Fibroblast of peridontal ligament (primary cell): ENCODE data around the gene CDKN1C.

ENCODE experiments used
- DNase-seq: peaks from one replicate; pipeline ENCODE4 v3.0.0-alpha.2; 2010; ENCODE audit errors: extremely low read depth

The CDKN1C gene

DNA sequence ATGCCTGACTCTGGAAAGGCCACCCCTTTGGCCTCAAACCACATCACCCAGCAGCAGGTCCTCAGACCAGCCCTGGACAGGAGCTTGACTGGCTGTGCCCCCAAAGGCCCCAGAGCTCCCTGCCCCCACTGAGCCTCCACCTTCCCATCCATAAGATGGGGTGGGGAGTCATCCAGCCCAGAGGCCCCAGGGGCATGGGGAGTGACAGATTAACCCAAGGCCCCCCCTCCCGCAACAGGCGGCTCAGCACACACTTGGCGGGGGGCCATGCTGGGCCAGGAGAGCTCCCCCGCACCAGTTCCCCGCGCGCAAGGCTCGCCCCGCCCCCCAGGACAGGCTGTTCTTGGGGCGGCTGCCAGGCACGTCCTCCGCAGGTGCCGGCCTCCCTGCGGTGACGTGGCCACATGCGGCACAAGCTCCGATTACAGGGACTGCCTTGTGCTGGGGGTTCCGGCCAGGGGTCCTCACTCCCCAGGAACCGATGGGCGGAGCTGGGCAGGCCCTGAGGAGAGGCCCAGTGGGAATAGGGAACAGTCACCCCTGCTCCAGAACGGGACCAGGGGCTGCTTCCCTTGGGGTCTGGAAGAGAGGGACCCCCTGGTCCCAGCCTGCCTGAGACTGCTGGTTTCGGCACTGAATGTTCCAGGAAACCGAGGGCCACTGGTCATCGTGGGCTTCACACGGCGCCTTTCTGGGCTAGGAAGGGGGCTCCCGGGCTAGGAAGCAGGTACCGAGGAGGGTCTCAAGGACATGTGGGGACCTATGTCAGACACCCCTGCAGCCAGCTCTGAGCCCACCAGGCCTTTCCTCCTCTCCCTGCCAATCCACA, 5.1 kb upstream of the CDKN1C start:
- no peak for DNase-seq

DNA sequence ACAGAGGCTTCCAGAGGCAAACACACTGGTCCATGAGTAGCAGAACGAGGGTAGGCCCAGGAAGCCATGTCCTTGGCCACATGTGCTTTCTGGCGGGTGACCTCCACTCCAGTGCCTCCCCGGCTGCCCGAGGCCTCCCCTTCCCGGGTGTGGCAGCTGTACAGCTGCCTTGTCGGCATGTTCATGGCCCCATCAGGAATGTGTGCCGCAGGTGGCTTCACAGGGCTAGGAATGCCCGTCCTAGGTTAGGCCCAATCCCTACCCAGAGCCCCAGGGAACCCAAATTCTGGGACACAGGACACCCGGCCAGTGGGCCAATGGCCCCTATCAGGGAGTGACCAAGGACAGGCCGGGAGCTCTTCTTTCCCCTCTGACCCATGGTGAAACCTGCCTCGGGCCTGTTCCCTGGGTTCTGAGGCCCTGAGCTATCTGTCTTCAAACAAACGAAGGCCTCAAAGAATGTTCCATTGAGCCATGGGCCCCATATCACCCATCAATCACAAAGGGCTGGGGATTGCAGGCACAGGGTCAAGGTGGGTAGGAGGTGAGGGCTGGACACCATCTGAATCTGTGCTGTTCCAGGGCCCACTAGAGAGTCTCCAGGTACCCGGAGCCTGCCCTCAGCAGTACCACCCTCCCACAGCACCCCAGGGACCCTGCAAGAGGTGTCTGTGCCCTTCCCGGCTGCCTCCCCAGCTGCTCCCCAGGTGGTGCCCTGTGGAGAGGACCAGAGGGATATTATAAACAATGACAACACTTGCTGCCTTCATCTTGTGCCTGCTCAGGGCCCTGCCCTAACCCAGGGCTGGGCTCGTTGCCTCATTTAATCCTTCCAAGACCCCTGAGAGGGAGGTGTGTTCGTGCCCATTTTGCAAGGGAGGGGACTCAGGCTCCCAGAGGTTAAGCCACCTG, 4.0 kb upstream of the CDKN1C start:
- DNase-seq: no peak

- DNase-seq: peak; percentile 80
These were observed 2.8 kb upstream of the CDKN1C start for GRCh38 chr11:2888266-2888968.

- DNase-seq: no peak
These were observed 2.1 kb upstream of the CDKN1C start for GRCh38 chr11:2887515-2888195.

DNA sequence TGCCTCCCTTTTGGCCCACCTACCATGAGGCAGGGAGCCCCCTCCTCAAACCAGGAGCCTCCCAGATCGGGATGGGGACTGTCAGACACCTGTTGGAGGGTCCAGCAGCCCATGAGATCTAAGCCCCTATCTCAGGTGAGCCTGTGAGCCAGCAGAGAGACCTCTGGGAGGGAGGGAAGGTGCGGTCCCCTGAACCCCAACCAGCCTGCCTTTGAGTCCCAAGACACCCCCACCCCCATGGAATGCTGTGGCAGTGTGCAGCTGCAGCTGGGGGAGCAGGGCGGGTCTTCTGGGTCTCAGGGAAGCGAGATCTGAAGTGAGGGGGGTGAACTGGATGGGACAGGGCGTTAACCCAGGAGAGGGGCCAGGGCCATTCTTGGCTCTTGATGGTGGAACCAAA, 1.4 kb upstream of the CDKN1C start:
- DNase-seq: no peak

- no peak for DNase-seq
These were observed 768 bp upstream of the CDKN1C start for GRCh38 chr11:2886191-2886894.

DNA sequence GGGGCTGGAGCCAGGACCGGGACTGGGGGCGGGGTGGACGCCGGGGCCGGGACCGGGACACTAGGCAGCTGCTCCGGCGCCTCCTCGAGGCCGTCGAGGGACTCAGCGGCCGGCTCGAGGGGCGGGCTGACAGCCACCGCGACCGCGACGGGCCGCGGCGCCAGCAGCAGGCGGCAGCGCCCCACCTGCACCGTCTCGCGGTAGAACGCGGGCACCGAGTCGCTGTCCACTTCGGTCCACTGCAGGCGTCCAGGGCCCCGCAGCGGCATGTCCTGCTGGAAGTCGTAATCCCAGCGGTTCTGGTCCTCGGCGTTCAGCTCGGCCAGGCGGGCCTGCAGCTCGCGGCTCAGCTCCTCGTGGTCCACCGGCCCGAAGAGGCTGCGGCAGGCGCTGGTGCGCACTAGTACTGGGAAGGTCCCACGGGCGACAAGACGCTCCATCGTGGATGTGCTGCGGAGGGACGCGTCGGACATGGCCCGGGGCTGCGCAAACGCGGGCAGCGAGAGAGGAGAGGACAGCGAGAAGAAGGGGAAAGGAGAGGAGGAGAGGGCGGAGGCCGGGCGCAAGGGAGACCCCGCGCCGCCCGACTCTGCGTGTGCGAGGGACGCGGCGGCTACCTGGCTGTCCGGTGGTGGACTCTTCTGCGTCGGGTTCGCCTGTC, 428 bp downstream of the CDKN1C start:
- peak; percentile 24 for DNase-seq

- DNase-seq: no peak
These were observed 1.4 kb downstream of the CDKN1C start for GRCh38 chr11:2883979-2884815.

GRCh38 chr11:2883640-2883978, 2.0 kb downstream of the CDKN1C start:
- no peak for DNase-seq

DNA sequence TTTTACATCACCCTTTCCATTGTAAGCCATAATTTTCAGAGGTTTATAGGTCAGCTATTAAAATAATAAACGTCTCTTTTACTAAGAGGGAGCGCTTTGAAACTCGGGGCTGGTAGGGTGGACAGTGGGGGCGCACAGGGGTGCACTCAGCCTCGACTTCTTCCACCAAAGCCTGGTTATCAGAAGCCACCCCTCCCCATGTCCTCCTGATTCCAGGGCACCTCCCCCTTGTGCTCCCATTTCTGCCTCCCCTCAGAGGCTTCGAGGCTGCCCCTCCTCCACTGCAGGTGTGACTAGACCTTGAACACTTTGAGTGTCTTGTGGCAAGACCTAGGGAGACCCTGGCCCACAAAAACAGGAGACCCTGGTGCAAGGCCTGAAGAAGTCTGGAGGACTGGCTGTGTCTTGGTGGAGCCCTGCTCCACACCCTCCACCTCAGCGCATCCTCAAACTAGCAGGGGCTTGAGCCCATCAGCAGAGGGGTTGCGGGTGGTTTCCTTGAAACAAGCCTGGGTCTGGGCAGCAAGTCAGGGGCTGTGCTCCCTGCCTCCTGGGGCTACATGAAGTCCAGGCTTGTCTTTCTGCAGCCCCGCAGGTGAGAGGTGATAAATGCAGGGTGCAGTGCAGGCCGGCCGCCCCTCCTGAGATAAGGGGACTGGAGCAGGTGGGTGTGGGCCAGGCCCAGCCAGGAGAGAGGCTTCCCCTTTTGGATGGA, 3.0 kb downstream of the CDKN1C start:
- no peak for DNase-seq

DNA sequence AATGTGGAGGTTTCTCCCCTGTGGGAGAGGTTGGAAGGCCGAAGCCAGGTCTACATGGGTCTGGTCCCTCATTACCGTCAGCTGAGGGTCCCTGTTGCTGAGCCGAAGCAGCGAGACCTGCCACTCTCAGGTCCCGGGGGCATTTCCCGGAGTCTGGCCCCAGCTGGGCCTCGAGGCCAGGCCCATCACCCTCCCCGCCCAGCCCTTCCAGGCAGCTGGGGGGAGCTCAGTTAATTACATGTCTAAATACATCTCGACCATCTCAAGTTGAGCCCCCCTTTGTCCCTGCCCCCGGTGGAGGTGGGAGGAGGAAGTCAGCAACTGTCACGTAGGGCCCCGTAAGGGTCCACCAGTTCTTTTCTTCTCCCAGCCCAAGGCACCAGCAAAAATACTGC, 3.6 kb downstream of the CDKN1C start:
- DNase-seq: no peak

DNA sequence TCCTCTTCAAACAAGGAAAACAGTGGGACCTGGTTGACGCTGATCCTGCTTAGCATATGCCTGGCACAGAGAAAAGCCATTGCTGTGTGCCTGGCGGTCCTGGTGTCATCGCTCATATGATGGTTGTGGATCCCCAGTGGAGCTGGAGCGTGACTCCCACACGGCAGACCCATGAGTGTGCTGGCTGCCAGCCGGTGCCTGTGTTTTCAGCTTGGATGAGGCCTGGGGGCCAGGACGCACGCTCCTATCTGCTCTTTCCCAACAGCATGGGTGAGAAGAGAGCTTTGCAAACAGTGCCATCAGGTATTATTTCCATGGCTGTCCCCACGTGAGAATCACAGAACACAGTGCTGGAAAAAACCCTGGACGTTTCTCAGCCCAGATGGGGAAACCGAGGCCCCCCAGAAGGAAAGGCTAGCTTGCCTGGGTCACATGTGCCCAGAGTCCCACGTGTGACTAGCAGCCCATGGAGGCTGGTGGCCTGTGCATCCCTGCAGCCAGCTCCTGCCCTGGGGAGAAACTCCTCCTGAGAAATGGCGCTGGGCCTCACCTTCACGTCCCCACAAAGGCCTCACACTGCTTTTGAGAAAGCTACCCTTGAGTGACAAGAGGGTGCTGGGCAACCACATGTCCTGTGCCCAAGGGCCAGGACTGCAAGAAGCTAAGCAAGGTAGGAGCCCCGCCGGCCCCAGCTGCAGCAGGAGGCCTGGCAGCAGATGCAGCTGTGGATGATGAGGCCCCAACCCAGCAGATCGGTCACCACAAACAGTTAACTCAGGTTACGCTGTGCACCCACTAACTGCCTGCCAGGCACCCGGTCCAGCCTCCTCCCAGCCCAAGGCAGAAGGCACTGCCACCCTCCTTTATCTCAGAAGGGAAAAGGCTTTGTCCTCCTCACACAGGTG, 4.2 kb downstream of the CDKN1C start:
- no peak for DNase-seq

DNA sequence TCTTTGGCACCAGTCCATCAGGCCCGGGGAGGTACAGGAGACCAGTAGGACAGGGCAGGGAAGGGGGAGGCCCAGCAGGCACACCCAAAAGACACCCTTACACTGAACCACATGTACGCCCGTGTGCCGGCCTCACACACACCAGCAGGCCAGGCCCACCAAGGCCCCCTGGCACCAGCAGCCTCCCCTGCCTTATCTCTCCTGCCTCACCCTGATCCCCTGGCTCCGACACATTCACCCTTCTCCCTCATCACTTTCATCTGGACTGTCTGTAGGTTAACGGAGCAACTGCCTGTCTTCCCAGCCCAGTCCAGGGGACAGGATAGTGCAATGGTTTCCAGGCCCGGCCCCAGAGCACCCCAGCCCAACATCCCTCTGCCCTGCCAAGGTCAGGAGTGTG, 4.9 kb downstream of the CDKN1C start:
- DNase-seq: no peak

DNA sequence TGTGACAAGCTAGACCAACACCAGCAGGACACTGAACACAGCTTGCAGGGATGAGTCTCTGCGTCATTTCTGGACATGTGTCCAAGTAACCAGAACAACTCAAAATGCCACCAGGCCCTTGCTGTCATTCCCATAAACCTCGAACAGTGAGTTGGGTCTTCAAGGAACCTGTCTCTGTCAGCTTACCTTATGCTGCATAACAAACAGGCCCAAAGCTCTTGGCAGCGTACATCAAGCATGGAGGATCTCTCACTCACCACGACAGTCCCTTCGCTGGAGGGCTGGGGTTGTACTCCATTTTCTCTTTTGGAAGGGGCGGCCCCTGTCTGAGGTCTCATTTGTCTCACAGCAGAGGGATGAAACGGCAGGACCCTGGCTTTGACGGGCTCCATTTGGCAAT, 6.8 kb downstream of the CDKN1C start:
- no peak for DNase-seq

DNA sequence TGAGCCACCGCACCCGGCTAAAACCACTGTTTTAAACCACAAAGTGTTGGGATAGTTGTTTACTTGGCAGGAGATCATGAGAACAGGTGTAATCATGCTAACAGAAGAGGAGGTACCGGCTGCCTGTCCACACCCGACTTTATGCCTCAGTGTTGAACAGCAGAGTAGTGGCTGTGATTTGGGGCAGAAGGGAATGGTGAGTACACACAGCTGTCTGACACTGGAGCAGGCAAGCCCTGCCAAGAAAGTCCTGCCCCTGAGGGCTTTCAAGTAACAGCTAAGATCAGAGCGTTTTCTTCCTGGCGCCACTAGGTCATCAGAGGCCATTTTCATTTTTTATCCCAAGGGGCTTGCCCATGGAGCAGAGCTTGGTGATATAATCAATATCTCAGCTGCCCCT, 8.1 kb downstream of the CDKN1C start:
- DNase-seq: no peak

- no peak for DNase-seq
These were observed 10.6 kb downstream of the CDKN1C start for GRCh38 chr11:2874963-2875362.

- no peak for DNase-seq
These were observed 14.4 kb downstream of the CDKN1C start for GRCh38 chr11:2870969-2871680.
